B cell (primary cell): ENCODE measurements around the gene SRC. TPM values are rescaled to one million over a fixed set of nuclear protein-coding genes. Genes with fewer than 3 reads are reported as not detected.

Experiments
- ATAC-seq: fragments of 200-7000 bp; cut with Tn5 transposase; one replicate; pipeline ENCODE4 v1.10.0; 2021; ENCODE audit warnings: low read depth, mild to moderate bottlenecking, moderate number of reproducible peaks, moderate library complexity
- CTCF ChIA-PET: fragments of 350-600 bp; sonication (Branson Sonifier 250); formaldehyde crosslinking; loops from one replicate; lab custom pipeline; 2021; ENCODE audit warnings: antibody characterized with exemption, inconsistent platforms; lab: Charles Lee
- POLR2A ChIA-PET: fragments of 350-600 bp; sonication (Branson Sonifier 250); formaldehyde crosslinking; loops from one replicate; lab custom pipeline; 2021; ENCODE audit warnings: antibody characterized with exemption; lab: Charles Lee
- DNase-seq: peaks from one replicate; pipeline ENCODE4 v3.0.0; 2013
- H2AFZ ChIP-seq: 2 replicates; pipeline ENCODE4 v1.6.1; 2012; ENCODE audit warnings: mild to moderate bottlenecking, low read depth, low read length; ENCODE audit not compliant: insufficient read depth, poor library complexity, severe bottlenecking
- H3K27ac ChIP-seq, 2 donors: 1 replicate in 1 of 2; 2 replicates in 1 of 2; pipeline ENCODE4 v1.5.1; 2012 to 2013; ENCODE audit warnings: low read length in 2 of 2, mild to moderate bottlenecking in 2 of 2, moderate library complexity in 1 of 2
- H3K27me3 ChIP-seq, 4 experiments: fragments of 200-600 bp in 1 of 4; sonication (generic) in 1 of 4; replicated peaks in 1 of 4; 1 replicate in 2 of 4; 2 replicates in 2 of 4; pipeline versions ENCODE4 v1.6.1 to v1.7.0; 2013 to 2016; ENCODE audit warnings: low read length in 3 of 4, mild to moderate bottlenecking in 2 of 4, mixed read lengths in 1 of 4, moderate library complexity in 1 of 4; ENCODE audit not compliant: insufficient read depth in 4 of 4, control insufficient read depth in 3 of 4; ENCODE audit errors: control extremely low read depth in 1 of 4
- H3K36me3 ChIP-seq, 2 experiments: replicated peaks in 1 of 2; 1 replicate in 1 of 2; 2 replicates in 1 of 2; pipeline versions ENCODE4 v1.6.1 to v1.7.1; 2013; ENCODE audit warnings: low read length in 1 of 2; ENCODE audit not compliant: insufficient read depth in 2 of 2, control insufficient read depth in 1 of 2; ENCODE audit errors: control extremely low read depth in 1 of 2, extremely low read depth in 1 of 2
- H3K4me1 ChIP-seq, 2 donors: fragments of 200-600 bp in 1 of 2; sonication (generic) in 1 of 2; 1 replicate in 1 of 2; 2 replicates in 1 of 2; pipeline versions ENCODE4 v1.5.1 to v1.6.1; 2013 to 2017; ENCODE audit warnings: low read length in 2 of 2; ENCODE audit not compliant: control insufficient read depth in 2 of 2, insufficient read depth in 2 of 2
- H3K4me2 ChIP-seq: replicated peaks from 2 replicates; pipeline ENCODE3; 2012; ENCODE audit warnings: mild to moderate bottlenecking, low read depth, low read length; ENCODE audit not compliant: poor library complexity, severe bottlenecking
- H3K4me3 ChIP-seq, 5 experiments: fragments of 200-600 bp in 1 of 5; sonication (generic) in 1 of 5; 1 replicate in 3 of 5; 2 replicates in 2 of 5; pipeline versions ENCODE4 v1.5.1 to v1.7.0; 2011 to 2016; ENCODE audit warnings: low read length in 4 of 5, mild to moderate bottlenecking in 4 of 5, low read depth in 2 of 5, control low read depth in 1 of 5, moderate library complexity in 1 of 5; ENCODE audit not compliant: insufficient read depth in 1 of 5; ENCODE audit errors: control extremely low read depth in 1 of 5, extremely low read depth in 1 of 5
- H3K79me2 ChIP-seq: fragments of 200-600 bp; sonication (generic); one replicate; pipeline ENCODE4 v1.6.0; 2016; ENCODE audit warnings: low read length; ENCODE audit not compliant: control insufficient read depth, insufficient read depth
- H3K9ac ChIP-seq: fragments of 200-600 bp; sonication (generic); 2 replicates; pipeline ENCODE4 v1.6.1; 2017; ENCODE audit warnings: mild to moderate bottlenecking, low read length, moderate library complexity
- H3K9me3 ChIP-seq, 3 donors: one replicate each; pipeline versions ENCODE4 v1.6.1 to v1.7.1; 2013; ENCODE audit warnings: low read length in 2 of 3; ENCODE audit not compliant: control insufficient read depth in 2 of 3, insufficient read depth in 1 of 3; ENCODE audit errors: control extremely low read depth in 1 of 3
- H4K20me1 ChIP-seq: 2 replicates; pipeline ENCODE4 v1.6.0; 2012; ENCODE audit warnings: mild to moderate bottlenecking, low read length; ENCODE audit not compliant: insufficient read depth, control insufficient read depth, poor library complexity, severe bottlenecking
- H3K27ac Mint-ChIP-seq: one replicate; pipeline ENCODE4 v1.8.0; 2021; ENCODE audit warnings: mixed read lengths
- H3K27me3 Mint-ChIP-seq: one replicate; pipeline ENCODE4 v1.8.0; 2021; ENCODE audit warnings: mixed read lengths
- H3K4me1 Mint-ChIP-seq: one replicate; pipeline ENCODE4 v1.8.0; 2021; ENCODE audit warnings: mixed read lengths
- H3K4me3 Mint-ChIP-seq: one replicate; pipeline ENCODE4 v1.8.0; 2021; ENCODE audit warnings: mixed read lengths
- H3K9me3 Mint-ChIP-seq: one replicate; pipeline ENCODE4 v1.8.0; 2022; ENCODE audit warnings: mixed read lengths; ENCODE audit not compliant: insufficient read depth
- CTCF ChIP-seq: fragments of 200-600 bp; IDR thresholded peaks from one replicate; pipeline ENCODE4 v1.8.0; 2022; ENCODE audit warnings: antibody characterized with exemption, mild to moderate bottlenecking
- EZH2 ChIP-seq: IDR thresholded peaks from 2 replicates; pipeline ENCODE4 v1.6.1; 2012; ENCODE audit warnings: borderline replicate concordance, low read depth, mild to moderate bottlenecking, moderate library complexity, low read length; ENCODE audit not compliant: insufficient read depth, poor library complexity, severe bottlenecking
- WGBS: methylation state at CpG from one replicate; pipeline ENCODE4 v1.1.5; 2013; ENCODE audit warnings: missing lambda C conversion rate; ENCODE audit not compliant: insufficient coverage; 5-methylcytosine and 5-hydroxymethylcytosine counted together
- intact Hi-C: fragments of 100-400 bp; cut with micrococcal nuclease; formaldehyde crosslinking; loops from one replicate; pipeline ENCODE4 v1.10.0; 2022
- polyA plus RNA-seq: library from polyadenylated mRNA; depleted of rRNA; stranded (reverse); fragments of >200 nt; gene quantifications from 2 replicates; pipeline ENCODE4 v1.2.3, GENCODE V29; 2012
- total RNA-seq, 2 donors: library from RNA; stranded (reverse); fragments of 120-200 nt in 1 of 2; gene quantifications; 1 replicate in 1 of 2; 2 replicates in 1 of 2; pipeline versions ENCODE4 v1.2.3 to v1.2.4, GENCODE V29; 2013 to 2022

The SRC gene
- total and polyA plus RNA-seq, 2 donors (not counting 1 experiment from before 2014, with no cell fraction given), result 6.5 to 16.8 TPM

- Histone ChIP-seq H3K4me3 (no peak overlapping the region), H3K27me3 (no peaks in the 10 kb centered on the region), H2AFZ (no peak overlapping the region), H3K27ac (no peak overlapping the region), H3K36me3 (no peaks in the 10 kb centered on the region), H3K9ac (no peak overlapping the region), H3K4me1 (peaks cover 10 to 42% of the 10 kb centered on the region in 2 donors), H3K79me2 (peaks cover 5% of the 10 kb centered on the region), H4K20me1 (no peaks in the 10 kb centered on the region), H3K4me2 (no peak overlapping the region), H3K9me3 (no peaks in the 10 kb centered on the region)
- ATAC-seq (no peak), DNase-seq (no peak)
- POLR2A ChIA-PET, result interaction anchor here (0.9 to 1.9 kb wide), 4 partner anchors 19 to 93 kb away, joined by 3 to 9 read pairs (median 6); partner anchors contain the start of gene MANBAL
- CTCF ChIA-PET, result interaction anchor here (0.9 to 6.0 kb wide), 9 partner anchors 11 to 187 kb away, joined by 3 to 67 read pairs (median 5); no protein-coding TSS in a partner anchor
- TF ChIP-seq EZH2 (no peak), CTCF (no peak)
- H3K9me3 Mint-ChIP-seq, result no peaks in the 10 kb centered on the region
- intact Hi-C loops, result loop anchor here (5.0 kb wide), 1 partner anchor 45 kb away; no protein-coding TSS in a partner anchor
- 88% methylated on average over 11 of the region's 11 CpGs for WGBS
- H3K4me3 Mint-ChIP-seq, result peak overlapping the region; percentile 77
- H3K4me1 Mint-ChIP-seq, result peaks cover 39% of the 10 kb centered on the region
- H3K27me3 Mint-ChIP-seq, result no peaks in the 10 kb centered on the region
- peak overlapping the region; percentile 83 for H3K27ac Mint-ChIP-seq
Measured at GRCh38 chr20:37382482-37383120, 36.7 kb downstream of the SRC start.
